ENCODE data around the gene FAM229A.
"Not testable (repeated sequence)": the region's sequence is repeated elsewhere in the genome, so short reads cannot be mapped to it uniquely, and the experiment has no call there.

FAM229A gene

DNA sequence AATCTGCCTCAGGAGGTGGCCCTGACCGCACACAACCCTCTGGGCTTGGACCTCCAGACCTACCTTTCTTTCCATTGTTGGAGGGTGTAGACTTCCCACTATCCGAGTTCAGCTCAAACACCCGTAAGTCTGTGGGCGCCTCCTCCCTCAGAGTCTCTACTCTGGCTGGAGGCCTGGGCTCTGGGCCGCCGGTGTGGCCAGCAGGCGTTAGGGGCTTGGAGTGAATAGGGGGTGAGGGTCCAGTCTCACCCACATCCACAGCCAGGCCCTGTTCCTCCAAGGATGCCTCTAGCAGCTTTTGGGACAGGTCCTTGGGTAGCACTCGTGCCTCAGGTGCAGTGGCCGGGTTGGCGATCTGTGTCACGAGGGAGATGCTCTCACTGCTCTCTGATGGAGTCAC lies 13.9 kb upstream of the FAM229A start:
- no peak for DNase-seq

DNA sequence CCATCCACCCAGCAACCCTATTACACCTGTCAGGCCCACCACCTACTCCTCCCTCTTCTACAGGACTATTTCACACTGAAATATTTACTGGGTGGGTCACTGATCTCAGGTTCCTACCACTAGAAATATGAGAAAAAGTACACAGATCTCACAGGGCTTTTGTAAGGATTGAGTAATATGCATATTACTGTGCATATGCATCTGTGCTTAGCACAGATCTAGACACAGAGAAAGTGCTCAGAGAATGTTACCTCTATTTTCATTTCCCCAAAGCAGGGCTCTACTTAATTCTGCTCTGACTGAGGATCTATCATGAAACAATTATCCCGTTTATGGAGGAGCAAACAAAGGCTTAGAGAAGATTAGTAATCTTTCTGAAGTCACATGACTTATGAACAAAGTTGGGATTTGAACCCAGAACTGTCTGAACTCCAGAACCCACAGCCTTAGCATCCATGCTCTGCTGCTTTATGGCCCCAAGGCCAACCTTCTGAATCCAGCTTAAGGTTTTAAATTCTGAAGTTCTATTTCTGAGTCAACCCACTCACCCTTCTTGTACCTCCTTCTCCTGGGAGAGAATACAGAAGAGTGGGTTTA lies 11.8 kb upstream of the FAM229A start:
- DNase-seq = no peak

DNA sequence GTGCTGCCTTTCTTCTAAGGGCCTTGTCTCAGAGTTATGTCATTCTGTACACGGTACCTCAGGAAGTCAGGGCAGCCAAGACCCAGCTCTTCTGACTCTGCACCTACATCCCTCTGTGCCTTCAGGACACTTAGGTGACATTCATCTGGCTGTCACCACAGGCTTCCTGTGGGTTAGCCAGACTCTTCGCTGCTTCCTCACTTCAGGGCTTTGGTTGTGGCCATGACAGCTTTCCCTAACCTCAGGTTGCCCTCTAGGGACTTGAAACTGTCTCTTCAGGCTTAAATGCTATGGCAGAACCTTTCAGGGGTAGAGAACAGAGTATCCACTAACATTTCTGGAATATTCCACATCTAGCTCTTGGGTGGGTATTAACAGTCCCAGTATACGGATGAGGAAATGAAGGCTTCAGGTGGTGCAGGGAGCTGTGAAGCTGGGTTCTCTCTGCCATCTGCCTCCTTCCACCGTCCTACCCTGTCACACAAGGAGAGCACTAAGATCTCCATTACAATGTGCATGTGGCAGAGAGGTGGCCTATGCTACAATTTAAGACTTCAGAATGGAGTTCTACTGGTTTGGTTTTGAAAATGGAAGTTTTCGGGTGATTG lies 10.0 kb upstream of the FAM229A start:
- DNase-seq = no peak

DNA sequence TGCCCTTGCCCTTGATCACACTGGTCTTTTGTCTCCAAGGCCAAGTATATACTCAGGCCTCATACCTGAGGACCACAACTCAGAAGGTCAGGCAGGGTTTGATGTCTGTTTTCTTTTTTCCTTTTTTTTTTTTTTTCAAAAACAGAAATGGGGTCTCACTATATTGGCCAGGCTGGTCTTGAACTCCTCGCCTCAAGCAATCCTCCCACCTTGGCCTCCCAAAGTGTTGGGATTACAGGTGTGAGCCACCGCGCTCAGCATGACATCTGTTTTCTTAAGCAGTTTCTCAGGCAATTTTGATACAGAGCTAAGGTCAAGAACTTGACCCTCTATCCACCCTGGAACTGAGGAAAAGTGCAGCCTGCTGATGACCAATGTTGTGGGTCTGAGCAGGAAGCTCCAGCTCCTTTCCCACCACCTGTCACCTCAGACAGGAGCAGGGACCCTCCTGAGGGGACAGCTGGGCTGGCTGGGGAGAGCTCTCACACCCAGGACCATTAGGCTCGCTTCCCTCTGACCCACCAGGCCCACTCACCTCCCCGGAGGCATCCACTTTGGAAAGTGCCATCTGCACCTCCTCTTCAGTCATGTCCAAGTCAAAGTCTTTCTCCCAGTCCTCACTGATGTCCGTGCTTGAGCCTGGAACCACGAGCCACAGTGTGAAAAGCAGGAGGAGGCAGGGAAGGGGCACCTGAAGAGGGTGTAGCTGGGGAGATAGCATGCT lies 5.8 kb upstream of the FAM229A start:
- no peak for DNase-seq

DNA sequence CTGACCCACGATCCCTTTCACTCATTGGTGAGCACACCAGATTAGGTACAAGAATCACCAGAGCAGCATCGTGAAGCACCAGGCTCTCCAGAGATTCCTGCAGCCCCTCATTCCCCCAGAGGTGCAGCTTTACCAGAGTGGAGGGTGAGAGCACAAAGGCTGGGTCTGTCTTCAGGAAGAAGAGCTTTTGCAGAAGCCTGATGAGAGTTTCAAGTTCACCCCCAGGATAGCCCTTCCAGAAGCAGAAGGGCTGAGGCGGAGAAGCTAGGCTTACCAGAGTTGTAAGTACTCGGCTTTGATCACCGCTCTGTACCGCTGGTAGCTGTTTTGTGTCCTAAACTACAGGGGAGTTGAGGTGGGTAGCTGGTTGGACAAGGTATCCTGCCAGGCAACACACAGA lies 3.2 kb upstream of the FAM229A start:
- DNase-seq = no peak

DNA sequence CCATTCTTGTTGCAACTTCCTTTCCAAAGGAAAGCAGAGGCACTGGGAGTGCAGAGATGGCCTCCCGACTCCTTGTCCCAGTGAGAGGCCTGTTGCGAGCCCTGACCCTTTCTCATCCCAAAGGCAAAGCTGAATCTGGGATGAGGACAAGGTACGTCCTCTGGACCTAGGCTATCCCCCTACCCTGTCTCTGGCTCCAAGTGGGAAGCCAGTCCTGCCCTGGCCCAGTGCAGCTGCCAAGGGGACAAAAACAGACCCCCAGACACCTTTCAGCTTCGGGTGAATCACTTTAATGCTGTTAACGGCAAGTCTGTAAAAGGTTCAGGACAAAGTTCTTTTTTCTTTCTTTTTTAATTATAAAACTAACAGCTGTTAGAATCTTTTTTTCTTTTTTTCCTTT lies 2.6 kb upstream of the FAM229A start:
- DNase-seq = no peak

DNA sequence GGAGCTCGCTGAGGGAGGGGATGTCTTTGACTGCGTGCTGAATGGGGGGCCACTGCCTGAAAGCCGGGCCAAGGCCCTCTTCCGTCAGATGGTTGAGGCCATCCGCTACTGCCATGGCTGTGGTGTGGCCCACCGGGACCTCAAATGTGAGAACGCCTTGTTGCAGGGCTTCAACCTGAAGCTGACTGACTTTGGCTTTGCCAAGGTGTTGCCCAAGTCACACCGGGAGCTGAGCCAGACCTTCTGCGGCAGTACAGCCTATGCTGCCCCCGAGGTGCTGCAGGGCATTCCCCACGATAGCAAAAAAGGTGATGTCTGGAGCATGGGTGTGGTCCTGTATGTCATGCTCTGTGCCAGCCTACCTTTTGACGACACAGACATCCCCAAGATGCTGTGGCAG lies 1.4 kb upstream of the FAM229A start:
- DNase-seq = no peak

DNA sequence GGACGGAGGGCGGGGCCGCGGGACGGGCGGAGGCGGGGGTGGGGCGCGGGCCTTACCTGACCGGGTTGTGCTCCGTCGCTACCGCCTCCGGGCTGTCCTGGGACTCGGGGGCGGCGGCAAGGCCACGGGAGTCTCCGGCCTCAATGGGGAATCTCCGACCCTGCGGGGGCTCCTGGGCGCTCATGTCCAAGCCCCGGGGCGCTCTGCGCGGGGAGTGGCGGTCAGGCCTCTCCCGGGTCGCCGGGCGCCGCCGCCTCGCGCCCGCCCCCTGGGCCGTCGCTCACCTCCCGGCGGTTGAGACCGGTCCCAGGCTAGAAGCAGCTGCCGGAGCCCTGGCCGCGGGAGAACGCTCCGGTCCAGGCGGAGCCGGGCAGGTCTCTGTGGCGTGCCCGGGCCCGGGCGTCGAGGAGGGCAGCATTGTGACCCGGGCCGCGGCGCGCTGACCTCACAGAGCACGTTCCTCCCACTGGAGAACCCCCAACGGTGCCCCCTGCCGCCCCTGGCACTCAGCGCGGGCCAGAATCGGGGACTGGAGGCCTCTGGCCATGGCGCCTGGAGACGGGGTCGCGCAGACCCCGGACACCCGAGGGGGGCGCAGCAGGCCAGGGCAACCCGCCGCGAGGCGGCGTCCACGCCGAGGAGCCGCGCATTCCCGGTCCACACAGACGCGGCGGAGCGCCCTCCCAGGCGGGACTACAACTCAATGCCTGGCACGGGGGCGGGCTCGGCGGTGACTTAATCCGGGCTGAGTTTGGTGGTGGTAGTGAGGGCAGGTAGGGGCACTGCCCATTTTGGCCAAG lies 411 bp downstream of the FAM229A start:
- peak; percentile 37 for DNase-seq

DNA sequence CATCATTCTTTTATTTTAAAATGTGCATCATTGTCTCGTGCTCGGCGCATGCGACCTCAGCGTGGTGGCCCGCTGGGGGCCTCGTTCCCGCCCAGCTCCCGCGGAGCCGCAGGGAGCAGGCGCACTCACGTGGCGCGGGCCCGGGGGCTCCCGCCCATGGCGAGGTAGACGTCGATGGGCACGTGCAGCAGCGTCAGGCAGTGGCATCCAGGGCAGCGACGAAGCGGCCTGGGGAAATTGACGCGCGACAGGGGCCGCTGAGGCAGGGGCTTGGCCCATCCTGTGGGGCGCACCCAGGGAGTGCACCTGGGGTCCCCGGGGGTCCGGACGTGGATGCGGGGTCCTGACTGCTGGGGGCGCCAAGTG lies 994 bp downstream of the FAM229A start:
- no peak for DNase-seq

DNA sequence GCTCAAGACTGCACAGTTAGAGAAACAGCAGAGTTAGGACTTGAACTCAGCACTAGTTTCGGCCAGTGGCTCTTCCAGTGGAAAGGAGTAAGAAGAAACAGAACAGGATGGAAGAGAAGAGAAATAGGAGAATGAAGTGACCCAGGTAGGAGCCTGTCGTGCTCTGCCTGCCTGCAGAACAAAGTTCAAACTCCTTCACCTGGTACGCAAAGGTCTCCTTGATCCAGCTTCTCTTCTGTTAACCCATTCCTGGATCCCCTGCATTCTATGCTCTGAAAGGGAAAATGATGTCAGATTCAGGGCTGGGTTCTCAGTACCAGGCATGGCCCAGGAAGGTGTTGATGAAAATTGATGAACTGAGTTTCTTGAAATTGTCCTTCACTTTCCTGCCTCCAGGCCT lies 3.9 kb downstream of the FAM229A start:
- DNase-seq = no peak

DNA sequence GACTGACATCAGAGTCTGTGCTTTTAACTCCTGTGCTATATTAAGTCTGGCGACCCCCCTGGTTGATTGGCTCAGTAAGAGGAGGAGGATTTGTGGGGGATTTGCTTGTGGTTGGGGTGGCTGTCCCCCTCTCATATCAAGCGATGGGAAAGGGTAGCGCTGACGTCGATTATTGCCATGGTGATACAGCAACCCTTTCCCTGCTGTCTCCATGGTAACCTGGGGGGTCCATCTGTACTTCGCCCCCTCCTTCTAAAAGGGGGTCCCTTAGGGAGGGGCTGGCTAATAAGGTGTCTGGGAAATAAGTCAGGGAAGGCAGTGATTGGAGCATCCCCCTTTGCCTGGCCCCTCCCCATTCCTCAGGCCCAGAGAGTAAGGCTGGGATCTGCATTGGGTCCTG lies 4.7 kb downstream of the FAM229A start:
- DNase-seq = no peak

DNA sequence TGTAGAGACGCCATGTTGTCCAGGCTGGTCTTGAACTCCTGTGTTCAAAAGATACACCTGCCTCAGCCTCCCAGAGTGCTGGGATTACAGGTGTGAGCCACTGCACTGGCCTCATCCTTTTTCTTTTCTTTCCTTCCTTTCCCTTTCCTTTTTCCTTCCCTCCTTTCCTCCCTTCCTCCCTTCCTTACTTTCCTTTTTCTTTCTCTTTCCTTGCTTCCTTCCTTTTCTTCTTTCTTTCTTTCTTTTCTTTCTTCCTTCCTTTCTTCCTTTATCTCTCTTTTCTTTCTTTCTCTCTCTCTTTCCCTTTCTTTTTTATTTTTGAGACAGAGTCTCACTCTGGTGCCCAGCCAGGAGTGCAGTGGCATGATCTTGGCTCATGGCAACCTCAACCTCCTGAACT lies 5.8 kb downstream of the FAM229A start:
- no peak for DNase-seq

DNA sequence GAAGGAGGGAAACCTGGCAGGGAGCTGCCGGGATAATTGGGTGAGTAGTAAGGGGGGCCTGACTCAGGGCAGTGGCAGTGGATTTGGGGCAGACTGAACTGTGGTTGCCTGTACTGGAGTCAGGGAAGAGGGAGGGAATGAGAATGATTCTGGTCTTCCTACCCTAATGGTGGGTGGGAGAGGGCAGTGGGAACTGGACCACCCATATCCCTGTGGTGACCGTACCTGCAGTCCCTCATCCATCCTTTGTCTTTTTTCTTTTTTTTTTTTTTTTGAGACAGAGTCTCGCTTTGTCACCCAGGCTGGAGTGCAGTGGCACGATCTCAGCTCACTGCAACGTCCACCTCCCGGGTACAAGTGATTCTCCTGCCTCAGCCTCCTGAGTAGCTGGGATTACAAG lies 6.5 kb downstream of the FAM229A start:
- DNase-seq = not testable (repeated sequence)

DNA sequence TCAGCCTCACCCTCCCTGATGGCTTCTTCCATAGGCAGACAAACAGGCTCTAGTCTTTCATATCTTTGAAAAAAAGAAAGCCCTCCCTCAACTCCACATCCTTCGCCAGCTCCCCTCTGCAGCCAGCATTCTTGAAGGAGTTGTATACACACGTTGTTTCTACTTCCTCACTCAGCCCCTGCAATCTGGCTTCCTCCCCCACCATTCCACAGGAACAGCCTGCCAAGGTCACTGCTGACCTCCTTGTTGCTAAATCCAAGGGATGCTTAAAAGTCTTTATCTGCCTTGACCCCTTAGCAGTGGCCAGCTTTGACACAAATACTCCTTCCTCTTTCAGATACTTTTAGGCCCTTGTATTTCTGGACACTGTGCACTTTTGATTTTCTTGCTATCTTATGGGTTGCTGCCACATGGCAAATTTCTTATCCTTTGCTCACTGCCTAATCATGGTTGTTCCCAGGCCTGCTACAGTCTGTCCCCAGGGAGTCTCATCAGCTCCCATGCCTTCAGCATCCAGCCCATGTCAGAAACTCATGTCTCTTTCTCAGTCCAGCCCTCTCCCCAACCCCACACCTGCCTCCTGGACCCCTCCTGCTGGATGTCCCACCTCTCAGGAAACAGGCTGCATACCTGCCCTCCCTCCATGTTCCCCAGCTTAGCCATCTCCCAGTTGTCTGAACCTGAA lies 8.3 kb downstream of the FAM229A start:
- DNase-seq = peak; percentile 30

DNA sequence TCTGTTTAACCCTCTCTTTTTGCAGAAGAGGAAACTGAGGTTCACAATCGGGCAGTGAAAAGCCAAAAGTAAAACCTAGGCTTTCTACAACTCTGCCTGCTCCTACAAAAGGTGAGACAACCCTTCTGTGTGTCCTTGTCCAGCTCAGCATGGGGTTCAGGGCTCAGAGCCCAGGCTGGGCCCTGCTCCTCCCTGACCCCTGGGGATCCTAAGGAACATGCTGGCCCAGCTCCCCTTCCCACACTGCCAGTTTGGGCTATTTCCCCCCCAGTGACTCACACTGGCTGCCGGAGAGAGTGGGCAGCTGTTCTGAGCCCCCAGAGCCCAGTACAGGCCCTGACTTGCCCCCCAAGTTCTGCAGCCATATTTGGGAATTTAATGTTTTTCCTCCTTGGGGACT lies 8.9 kb downstream of the FAM229A start:
- no peak for DNase-seq

DNA sequence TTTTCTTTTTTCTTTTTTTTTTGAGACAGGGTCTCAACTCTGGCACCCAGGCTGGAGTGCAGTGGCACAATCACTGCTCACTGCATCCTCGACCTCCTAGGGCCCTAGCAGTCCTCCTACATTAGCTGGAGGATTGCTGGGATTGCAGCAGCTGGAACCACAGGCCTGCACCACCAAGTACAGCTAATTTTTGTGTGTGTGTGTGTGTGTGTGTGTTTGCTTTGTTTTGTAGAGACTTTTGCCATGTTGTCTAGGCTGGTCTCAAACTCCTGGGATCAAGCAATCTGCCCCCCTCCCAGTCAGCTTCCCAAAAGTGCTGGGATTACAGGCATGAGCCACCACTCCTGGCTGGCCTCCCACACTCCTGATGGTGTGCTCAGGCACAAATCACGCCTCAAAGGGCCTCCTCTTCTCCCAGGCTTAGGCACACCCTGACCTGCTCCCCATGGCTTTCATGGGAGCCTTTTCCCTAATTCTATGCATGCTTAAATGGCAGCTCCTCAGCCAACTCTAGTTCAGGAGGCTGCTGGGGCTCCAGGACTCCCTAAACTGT lies 9.4 kb downstream of the FAM229A start:
- DNase-seq = no peak

DNA sequence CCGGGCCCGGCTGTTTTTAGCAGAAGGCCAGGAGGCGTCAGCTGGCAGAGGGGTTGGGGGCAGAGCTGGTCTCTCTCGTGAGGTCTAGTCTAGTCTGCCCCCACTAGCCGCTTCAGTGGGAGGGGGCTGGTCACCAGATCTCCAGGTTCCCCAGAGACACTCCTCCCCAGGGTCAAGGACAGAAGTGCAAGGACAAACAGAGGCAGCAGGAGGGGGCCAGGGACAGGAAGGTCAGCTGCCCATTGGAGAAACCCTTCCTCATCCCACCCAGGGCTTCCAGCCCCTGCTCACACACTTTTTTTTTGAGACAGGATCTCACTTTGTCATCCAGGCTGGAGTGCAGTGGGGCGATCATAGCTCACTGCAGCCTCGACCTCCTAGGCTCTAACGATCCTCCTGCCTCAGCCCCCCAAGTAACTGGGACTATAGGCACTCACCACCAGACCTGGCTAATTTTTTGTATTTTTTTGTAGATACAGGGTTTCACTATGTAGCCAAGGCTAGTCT lies 10.0 kb downstream of the FAM229A start:
- no peak for DNase-seq

DNA sequence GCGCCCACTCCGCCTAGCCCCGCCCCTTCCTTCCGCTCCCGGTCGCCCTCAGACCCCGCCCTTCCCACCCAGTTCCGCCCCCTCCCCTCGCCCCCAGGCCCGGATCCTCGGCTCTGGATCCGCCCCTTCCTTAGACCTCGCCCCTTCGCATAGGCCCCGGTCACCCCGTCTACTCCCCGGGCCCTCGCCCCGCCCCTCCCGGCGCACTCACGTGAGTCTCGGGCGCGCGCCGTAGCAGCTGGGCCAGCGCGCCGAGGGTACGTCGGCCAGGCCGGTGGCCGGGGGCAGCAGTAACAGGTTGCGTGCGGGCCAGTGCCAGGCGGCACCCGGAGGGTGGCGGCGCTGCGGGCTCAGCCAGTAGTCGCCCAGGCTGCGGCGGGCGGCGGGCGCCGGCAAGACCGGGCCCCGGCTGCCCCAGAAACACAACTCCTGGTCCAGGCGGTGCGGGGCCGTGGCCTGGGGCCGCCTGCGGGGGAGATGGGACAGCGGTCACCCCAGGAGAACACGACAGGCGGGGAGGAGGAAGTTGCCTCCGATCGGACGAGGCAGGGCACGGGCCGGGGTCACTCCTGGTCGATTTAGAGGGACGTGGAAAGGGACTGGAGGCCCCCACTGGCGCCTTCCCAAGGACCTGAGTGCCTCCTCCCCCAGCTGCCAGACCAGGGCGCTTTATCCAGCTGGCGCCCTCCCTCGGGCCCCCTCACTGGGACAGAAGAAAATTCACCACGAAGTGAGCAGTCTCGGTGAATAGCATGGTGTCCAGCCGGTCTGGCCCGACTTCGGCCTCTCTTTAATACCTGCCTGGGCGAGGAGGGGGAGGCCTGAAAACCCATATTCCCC lies 10.7 kb downstream of the FAM229A start:
- DNase-seq = peak; percentile 94

DNA sequence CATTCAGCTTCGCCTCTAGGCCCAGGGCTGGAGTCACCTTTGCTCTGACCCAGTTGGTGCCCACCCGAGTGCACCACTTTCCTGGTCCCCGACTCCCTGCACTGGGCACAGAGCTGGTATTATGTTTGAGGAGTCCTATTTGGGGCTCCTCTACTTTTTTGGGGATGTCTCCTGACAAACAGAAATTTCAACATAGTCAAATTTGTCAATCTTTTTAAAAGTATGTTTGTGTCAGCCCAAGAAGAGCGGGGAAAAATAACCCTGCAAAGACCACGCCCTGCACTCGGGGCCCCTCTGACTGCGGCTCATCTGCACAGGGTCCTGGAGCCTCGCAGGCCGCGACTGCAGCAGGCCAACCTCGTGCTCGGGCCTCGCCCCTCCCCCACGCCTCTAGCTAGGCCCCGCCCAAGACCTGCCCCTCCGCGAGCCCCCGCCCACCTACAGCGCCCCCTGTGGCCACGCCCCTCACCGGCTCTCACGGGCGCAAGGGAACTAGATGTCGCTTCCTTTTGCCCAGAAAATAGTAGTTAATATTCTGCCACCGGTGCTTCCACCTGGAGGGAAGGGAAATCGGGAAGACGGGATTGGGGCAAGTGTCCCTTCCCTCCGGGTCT lies 11.4 kb downstream of the FAM229A start:
- DNase-seq = peak; percentile 73

DNA sequence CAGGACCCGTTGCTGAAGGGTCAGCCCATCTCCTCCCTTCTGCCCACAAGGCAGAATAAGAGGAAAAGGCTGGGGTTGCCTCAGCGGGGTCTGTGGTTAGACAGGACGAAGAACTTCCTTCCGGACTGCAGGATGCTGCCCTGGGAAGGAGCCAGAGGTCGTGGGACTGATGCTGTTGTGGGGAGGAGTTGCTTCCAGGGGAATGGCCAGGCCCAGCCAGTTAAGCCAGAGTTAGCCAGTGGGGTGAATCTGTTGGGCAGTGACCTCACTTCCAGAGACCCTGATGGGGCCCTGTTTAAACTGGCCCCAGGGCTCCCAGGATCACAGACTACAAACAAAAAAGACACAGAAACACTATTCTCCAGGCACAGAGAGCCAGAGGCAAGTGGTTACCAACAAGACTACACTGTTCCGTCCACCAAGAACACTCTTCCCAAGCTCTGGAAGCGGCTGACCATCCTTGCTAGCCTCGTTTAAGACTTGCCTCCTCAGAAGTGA lies 13.0 kb downstream of the FAM229A start:
- DNase-seq = no peak

DNA sequence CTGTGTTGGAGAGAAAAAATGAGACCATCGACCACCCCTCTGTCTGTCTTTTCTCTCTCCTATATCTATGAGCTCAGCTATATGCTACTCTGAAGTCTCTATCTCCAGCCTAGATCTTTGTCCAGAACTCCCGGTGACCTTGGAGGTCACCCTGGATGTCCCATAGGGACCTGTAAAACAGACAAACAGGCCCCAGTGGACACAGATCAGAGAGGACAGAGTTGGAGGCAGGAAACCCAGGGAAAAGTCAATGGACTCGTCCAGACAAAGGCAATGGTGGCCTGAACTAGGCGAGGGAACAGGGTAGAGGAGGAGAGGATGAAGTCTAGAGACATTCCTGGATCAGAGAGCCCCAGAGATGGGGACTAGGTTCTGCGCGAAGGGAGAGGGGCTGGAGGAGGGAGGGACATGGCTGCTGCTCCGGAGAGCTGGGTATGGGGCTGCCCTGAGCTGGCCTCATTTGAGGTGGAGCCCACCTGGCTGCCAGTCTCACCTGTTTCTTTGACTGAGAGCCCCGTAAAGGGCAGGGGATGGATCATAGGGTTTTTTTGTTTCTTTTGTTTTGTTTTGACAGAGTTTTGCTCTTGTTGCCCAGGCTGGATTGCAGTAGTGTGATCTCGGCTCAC lies 15.6 kb downstream of the FAM229A start:
- no peak for DNase-seq
